NB4 (cell line): Measurements from ENCODE around the gene LPCAT1.

ENCODE experiments used
- DNase-seq: peaks from one replicate; pipeline ENCODE4 v3.0.0; 2010; ENCODE audit warnings: low read depth
- H3K4me3 ChIP-seq: one replicate; pipeline ENCODE4 v1.5.1; 2011; ENCODE audit warnings: mild to moderate bottlenecking, low read depth, low read length, moderate library complexity
- MAX ChIP-seq: IDR thresholded peaks from 2 replicates; pipeline ENCODE4 v1.6.1; 2011; ENCODE audit warnings: low read depth, low read length
- MYC ChIP-seq: IDR thresholded peaks from 2 replicates; pipeline ENCODE4 v1.6.1; 2011; ENCODE audit warnings: low read depth, low read length
- POLR2A ChIP-seq: IDR thresholded peaks from 2 replicates; pipeline ENCODE4 v1.6.1; 2011; ENCODE audit warnings: mild to moderate bottlenecking; ENCODE audit not compliant: insufficient read length; ENCODE audit errors: extremely low read depth
- TF ChIP-seq, protein P1 (sequence below): IDR thresholded peaks from one replicate; pipeline ENCODE4 v1.5.1; 2012; ENCODE audit warnings: low read depth, low read length

Gene LPCAT1

DNA sequence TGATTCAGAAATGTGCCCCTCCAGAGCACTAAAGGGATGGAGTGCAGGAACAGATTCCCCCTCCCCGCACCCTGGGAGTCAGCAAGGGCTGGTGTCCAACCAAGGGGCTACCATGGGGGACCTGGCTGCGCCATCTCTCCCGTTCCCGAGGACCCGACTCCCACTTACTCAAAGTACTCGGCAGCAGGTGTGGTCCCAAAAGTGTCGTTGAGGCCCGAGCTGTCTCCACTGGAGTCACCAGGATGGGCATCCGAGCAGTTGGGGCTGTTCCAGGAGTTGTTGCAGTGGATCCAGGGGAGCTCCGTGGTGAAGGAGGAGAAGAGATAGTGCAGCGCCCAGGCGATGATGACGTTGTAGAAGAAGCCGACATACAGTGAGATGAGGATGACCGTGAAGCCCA is 91.5 kb downstream of the LPCAT1 start:
- no peak for TF ChIP-seq MAX
- TF ChIP-seq, protein P1, sequence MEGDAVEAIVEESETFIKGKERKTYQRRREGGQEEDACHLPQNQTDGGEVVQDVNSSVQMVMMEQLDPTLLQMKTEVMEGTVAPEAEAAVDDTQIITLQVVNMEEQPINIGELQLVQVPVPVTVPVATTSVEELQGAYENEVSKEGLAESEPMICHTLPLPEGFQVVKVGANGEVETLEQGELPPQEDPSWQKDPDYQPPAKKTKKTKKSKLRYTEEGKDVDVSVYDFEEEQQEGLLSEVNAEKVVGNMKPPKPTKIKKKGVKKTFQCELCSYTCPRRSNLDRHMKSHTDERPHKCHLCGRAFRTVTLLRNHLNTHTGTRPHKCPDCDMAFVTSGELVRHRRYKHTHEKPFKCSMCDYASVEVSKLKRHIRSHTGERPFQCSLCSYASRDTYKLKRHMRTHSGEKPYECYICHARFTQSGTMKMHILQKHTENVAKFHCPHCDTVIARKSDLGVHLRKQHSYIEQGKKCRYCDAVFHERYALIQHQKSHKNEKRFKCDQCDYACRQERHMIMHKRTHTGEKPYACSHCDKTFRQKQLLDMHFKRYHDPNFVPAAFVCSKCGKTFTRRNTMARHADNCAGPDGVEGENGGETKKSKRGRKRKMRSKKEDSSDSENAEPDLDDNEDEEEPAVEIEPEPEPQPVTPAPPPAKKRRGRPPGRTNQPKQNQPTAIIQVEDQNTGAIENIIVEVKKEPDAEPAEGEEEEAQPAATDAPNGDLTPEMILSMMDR: no peak
- TF ChIP-seq POLR2A: no peak
- no peak for TF ChIP-seq MYC
- no peak overlapping the region for H3K4me3 ChIP-seq
- DNase-seq: no peak

DNA sequence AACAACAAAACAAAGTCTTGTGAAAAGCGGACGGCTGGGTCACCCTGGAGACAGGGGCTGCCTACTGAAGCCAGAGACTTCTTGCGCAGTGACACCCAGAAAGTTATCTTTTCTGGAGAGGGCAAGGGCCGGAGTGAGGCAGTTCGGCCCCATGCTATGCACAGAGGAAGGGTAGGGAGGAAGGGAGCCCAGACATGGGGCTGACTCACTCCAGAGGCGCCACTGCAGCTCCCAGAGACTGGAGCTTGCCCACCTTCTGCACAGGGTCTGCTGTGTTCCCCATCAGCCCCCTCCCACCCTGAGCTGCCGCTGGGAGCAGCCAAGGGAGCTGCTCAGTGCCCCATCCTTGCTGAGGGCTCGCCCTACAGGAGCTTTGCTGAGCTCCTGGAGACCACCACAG is 91.9 kb downstream of the LPCAT1 start:
- no peak for DNase-seq

DNA sequence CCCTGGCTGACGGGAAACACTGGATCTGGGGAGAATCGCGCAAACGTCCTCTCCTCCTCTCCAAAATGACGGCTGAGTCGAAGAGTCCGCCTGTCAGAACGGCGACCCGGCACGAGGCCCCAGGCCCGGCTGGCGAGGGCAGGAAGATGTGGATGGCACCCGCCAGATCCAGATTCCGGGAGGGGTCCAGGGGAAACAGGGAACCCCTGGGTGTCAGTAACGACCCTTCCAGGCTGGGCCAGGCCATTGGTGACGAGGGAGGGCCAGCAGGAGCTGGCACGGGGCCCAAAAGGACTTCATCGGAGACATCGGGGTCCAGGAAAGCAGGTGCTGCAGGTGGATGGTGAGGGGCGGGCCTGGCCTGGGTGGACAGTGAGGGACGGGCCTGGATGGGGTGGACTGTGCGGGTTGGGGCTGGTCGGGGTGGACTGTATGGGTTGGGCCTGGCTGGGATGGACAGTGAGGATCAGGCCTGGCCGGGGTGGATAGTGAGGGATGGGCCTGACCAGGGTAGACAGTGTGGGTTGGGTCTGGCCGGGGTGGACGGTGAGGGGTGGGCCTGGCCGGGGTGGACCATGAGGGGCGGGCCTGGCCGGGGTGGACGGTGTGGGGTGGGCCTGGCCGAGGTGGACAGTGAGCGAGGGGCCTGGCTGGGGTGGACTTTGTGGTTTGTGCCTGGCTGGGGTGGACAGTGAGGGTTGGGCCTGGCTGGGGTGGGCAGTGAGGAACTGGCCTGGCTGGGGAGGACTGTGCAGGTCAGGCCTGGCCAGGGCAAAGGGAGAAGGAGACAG is 92.5 kb downstream of the LPCAT1 start:
- TF ChIP-seq MYC (no peak), POLR2A (no peak), MAX (no peak)
- TF ChIP-seq, protein P1: no peak
- no peak overlapping the region for H3K4me3 ChIP-seq
- no peak for DNase-seq

More for the DNA sequence above, 91.9 kb downstream of the LPCAT1 start:
- TF ChIP-seq, protein P1: no peak
- no peak for TF ChIP-seq POLR2A
- no peak for TF ChIP-seq MYC
- no peak for TF ChIP-seq MAX
- no peak overlapping the region for H3K4me3 ChIP-seq

- no peak for TF ChIP-seq MAX
- no peak for TF ChIP-seq POLR2A
- TF ChIP-seq, protein P1: no peak
- TF ChIP-seq MYC: no peak
- no peak overlapping the region for H3K4me3 ChIP-seq
- no peak for DNase-seq
Measured at GRCh38 chr5:1430121-1430795, 93.5 kb downstream of the LPCAT1 start.

GRCh38 chr5:1429496-1429895 is 94.3 kb downstream of the LPCAT1 start:
- H3K4me3 ChIP-seq: no peak overlapping the region
- no peak for DNase-seq
- no peak for TF ChIP-seq MAX
- no peak for TF ChIP-seq MYC
- TF ChIP-seq, protein P1: no peak
